SH-SY5Y (cell line): ENCODE measurements around the gene AHNAK.

Experiments
- GATA2 ChIP-seq: IDR thresholded peaks from 2 replicates; pipeline ENCODE4 v1.6.1; 2011; ENCODE audit warnings: mild to moderate bottlenecking, low read depth, low read length
- GATA3 ChIP-seq: IDR thresholded peaks from 2 replicates; pipeline ENCODE4 v1.6.1; 2011; ENCODE audit warnings: low read depth, mild to moderate bottlenecking, low read length, moderate library complexity

DNA sequence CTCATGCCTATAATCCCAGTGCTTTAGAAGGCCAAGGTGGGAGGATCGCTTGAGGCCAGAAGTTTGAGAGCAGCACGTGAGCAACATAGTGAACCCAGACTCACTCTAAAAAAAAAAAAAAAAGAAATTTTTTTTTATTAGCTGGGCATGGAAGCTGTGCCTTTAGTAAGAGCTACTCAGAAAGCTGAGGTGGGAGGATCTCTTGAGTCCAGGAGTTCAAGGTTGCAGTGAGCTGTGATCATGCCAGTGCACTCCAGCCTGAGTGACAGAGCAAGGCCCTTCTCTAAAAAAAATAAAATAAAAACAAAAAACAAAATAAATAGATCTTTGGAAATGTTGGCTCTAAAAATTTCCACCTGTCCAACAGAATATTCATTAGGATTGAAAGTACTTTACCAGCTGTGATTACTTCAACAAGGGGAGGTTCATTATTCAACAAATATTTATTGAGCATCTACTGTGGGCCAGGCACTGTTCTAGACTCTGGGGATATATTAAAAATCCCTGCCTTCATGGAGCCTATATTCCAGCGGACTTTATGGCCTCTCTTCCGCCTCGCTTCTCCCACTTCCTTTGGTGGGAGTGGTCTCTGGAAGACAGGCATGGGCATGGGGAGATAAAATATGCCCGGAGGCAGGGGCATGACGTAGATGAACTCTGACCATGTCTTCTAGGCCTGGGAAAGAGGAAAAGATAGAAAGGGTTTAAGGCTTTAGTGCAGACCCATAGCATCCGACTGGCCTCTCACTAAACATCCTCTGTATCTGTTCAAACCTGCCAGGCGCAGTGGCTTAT lies 47.9 kb downstream of the AHNAK start:
- no peak for TF ChIP-seq GATA2
- TF ChIP-seq GATA3 = no peak
